Measurements from ENCODE around the gene RLN3.

GRCh38 chr19:14033946-14034345, 6.0 kb downstream of the RLN3 start:
- no peak for TF ChIP-seq CTCF (IDR thresholded peaks at IDR 0.05)
- TF ChIP-seq POLR2A (IDR thresholded peaks at IDR 0.05) = no peak
